OCI-LY3 (cell line): Measurements from ENCODE around the gene RSPRY1.

ENCODE experiments used
- EZH2phosphoT487 ChIP-seq: fragments of 200-600 bp; shearing (Covaris generic); IDR thresholded peaks from 2 replicates; pipeline ENCODE4 v1.6.1; 2018; ENCODE audit warnings: antibody characterized with exemption, mixed run types, low read depth
- TF ChIP-seq, protein P1 (sequence below): fragments of 200-600, 300-600 bp; sonication (generic); IDR thresholded peaks from 2 replicates; pipeline ENCODE4 v1.5.1; 2014; ENCODE audit warnings: antibody characterized with exemption, low read length, low read depth

- TF ChIP-seq, protein P1, sequence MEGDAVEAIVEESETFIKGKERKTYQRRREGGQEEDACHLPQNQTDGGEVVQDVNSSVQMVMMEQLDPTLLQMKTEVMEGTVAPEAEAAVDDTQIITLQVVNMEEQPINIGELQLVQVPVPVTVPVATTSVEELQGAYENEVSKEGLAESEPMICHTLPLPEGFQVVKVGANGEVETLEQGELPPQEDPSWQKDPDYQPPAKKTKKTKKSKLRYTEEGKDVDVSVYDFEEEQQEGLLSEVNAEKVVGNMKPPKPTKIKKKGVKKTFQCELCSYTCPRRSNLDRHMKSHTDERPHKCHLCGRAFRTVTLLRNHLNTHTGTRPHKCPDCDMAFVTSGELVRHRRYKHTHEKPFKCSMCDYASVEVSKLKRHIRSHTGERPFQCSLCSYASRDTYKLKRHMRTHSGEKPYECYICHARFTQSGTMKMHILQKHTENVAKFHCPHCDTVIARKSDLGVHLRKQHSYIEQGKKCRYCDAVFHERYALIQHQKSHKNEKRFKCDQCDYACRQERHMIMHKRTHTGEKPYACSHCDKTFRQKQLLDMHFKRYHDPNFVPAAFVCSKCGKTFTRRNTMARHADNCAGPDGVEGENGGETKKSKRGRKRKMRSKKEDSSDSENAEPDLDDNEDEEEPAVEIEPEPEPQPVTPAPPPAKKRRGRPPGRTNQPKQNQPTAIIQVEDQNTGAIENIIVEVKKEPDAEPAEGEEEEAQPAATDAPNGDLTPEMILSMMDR: no peak
- no peak for TF ChIP-seq EZH2phosphoT487
Measured at GRCh38 chr16:57266531-57267260, 80.6 kb downstream of the RSPRY1 start.
